HG03066 (cell line): ENCODE results near the gene AUTS2.

Experiments used
- ATAC-seq: cut with Tn5 transposase; IDR thresholded peaks from one replicate; pipeline ENCODE4 v1.9.1; 2021; ENCODE audit warnings: low read depth; ENCODE audit not compliant: unreplicated experiment

The AUTS2 gene

GRCh38 chr7:69836702-69837101, 238.4 kb downstream of the AUTS2 start:
- no peak for ATAC-seq

GRCh38 chr7:69837387-69838068, 239.3 kb downstream of the AUTS2 start:
- ATAC-seq = no peak

- no peak for ATAC-seq
Measured at GRCh38 chr7:69839782-69840181, 241.5 kb downstream of the AUTS2 start.

- peak; percentile 44 for ATAC-seq
Measured at GRCh38 chr7:69840248-69840647, 242.0 kb downstream of the AUTS2 start.

- ATAC-seq = peak; percentile 40
Measured at GRCh38 chr7:69843653-69844052, 245.4 kb downstream of the AUTS2 start.

GRCh38 chr7:69844264-69844868, 246.1 kb downstream of the AUTS2 start:
- no peak for ATAC-seq

GRCh38 chr7:69845721-69846495, 247.6 kb downstream of the AUTS2 start:
- no peak for ATAC-seq

- ATAC-seq = no peak
Measured at GRCh38 chr7:69847921-69848612, 249.8 kb downstream of the AUTS2 start.

GRCh38 chr7:69849268-69849667, 251.0 kb downstream of the AUTS2 start:
- ATAC-seq = no peak

- ATAC-seq = no peak
Measured at GRCh38 chr7:69857014-69857413, 258.7 kb downstream of the AUTS2 start.

GRCh38 chr7:69858471-69858870, 260.2 kb downstream of the AUTS2 start:
- ATAC-seq = no peak

GRCh38 chr7:69859342-69859741, 261.1 kb downstream of the AUTS2 start:
- ATAC-seq = no peak

- ATAC-seq = no peak
Measured at GRCh38 chr7:69860486-69860885, 262.2 kb downstream of the AUTS2 start.

GRCh38 chr7:69860941-69861622, 262.8 kb downstream of the AUTS2 start:
- ATAC-seq = no peak

GRCh38 chr7:69862413-69863064, 264.3 kb downstream of the AUTS2 start:
- ATAC-seq = no peak

GRCh38 chr7:69864274-69864673, 266.0 kb downstream of the AUTS2 start:
- ATAC-seq = no peak

GRCh38 chr7:69864822-69865221, 266.5 kb downstream of the AUTS2 start:
- no peak for ATAC-seq

- no peak for ATAC-seq
Measured at GRCh38 chr7:69868921-69869320, 270.6 kb downstream of the AUTS2 start.

GRCh38 chr7:69871213-69871885, 273.1 kb downstream of the AUTS2 start:
- ATAC-seq = no peak
